ENCODE results near the gene MAGI2.

The MAGI2 gene

DNA sequence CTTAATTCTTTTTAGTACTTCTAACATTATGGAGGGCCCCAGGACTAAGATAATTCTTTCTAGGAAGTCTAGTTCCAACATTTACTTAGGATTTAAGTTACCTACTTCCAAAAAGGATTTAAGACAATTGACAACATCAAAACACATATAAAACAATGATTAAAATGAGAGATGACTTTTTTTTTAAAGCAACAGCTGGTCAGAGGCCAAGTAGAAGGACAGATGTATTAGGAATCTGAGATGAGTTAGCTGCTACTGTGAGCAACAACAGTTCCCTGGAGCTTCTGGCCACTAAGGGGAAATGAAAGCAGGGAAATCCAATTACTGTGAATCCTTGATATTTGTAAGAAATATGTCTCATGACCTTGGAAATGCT lies 1432.6 kb downstream of the MAGI2 start:
- Histone ChIP-seq H3K79me2 (ENCODE audit: control insufficient read depth, low read length) (no peaks in the 10 kb centered on the region), H3K4me3 (ENCODE audit: low read length) (no peak overlapping the region), H3K27ac (ENCODE audit: low read depth, low read length) (no peak overlapping the region), H3K9me2 (replicated peaks; ENCODE audit: control insufficient read depth, low read length) (no peaks in the 10 kb centered on the region), H3K4me2 (ENCODE audit: low read length) (no peak overlapping the region), H4K20me1 (ENCODE audit: control insufficient read depth, insufficient read depth, low read depth, low read length) (no peaks in the 10 kb centered on the region), H3K4me1 (ENCODE audit: control insufficient read depth, low read length) (peaks cover 12% of the 10 kb centered on the region), H3F3A (ENCODE audit: control insufficient read depth, insufficient read depth) (peaks cover 10% of the 10 kb centered on the region), H3K36me3 (ENCODE audit: control insufficient read depth, low read length) (no peaks in the 10 kb centered on the region), H3K9me3 (ENCODE audit: control insufficient read depth, insufficient read depth, low read length) (no peaks in the 10 kb centered on the region), H3K27me3 (ENCODE audit: control insufficient read depth, low read length) (peaks cover 54% of the 10 kb centered on the region)
- TF ChIP-seq EZH2phosphoT487 (IDR thresholded peaks at IDR 0.05; ENCODE audit: borderline replicate concordance, low read length) (no peak), CTCF (IDR thresholded peaks at IDR 0.05; ENCODE audit: low read depth, low read length, poor library complexity, severe bottlenecking) (no peak)

GRCh38 chr7:78020136-78020873 lies 1433.2 kb downstream of the MAGI2 start:
- Histone ChIP-seq H4K20me1 (ENCODE audit: control insufficient read depth, insufficient read depth, low read depth, low read length) (no peaks in the 10 kb centered on the region), H3K9me2 (replicated peaks; ENCODE audit: control insufficient read depth, low read length) (no peaks in the 10 kb centered on the region), H3K27me3 (ENCODE audit: control insufficient read depth, low read length) (peaks cover 54% of the 10 kb centered on the region), H3F3A (ENCODE audit: control insufficient read depth, insufficient read depth) (peaks cover 10% of the 10 kb centered on the region), H3K27ac (ENCODE audit: low read depth, low read length) (no peak overlapping the region), H3K4me2 (ENCODE audit: low read length) (peak overlapping the region; percentile 81), H3K36me3 (ENCODE audit: control insufficient read depth, low read length) (no peaks in the 10 kb centered on the region), H3K4me1 (ENCODE audit: control insufficient read depth, low read length) (peaks cover 12% of the 10 kb centered on the region), H3K9me3 (ENCODE audit: control insufficient read depth, insufficient read depth, low read length) (no peaks in the 10 kb centered on the region), H3K4me3 (ENCODE audit: low read length) (peak overlapping the region; percentile 78), H3K79me2 (ENCODE audit: control insufficient read depth, low read length) (no peaks in the 10 kb centered on the region)
- TF ChIP-seq EZH2phosphoT487 (IDR thresholded peaks at IDR 0.05; ENCODE audit: borderline replicate concordance, low read length) (no peak), CTCF (IDR thresholded peaks at IDR 0.05; ENCODE audit: low read depth, low read length, poor library complexity, severe bottlenecking) (peak; percentile 78)

DNA sequence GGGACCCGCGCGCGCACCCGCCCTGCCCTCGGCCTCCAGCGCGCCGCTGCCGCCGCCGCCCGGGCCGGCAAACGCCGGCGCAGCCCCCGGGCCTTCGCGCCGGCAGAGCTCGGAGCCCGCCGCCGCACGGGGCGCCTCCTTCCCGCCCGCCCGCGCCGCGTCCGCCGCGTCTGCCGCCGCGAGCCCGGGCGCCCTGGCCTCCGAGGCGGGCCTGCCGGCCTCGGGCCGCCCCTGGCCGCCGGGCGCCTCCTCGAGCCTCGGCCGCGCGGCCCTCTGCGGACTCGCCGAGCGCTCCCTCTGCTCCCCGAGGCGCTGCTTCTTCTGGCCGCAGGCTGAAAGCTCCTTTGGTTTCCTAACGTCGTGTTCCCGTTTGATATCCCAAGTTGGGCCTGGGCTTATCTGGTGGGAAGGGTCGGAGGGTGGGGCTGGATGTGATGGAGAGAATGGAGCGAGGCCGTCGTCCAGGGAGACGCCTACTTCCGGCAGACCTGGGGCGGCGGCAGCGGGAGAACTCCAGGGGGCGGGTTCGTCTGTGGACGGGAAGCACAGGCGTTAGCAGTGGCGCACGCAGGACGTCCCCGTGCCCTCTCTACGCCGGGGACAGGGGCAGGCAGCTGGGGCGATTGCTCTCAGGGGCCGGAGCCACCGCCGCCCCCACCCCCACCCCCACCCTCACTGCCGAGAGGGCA lies 1433.9 kb downstream of the MAGI2 start:
- Histone ChIP-seq H3K4me3 (ENCODE audit: low read length) (peak overlapping the region; percentile 78), H4K20me1 (ENCODE audit: control insufficient read depth, insufficient read depth, low read depth, low read length) (no peaks in the 10 kb centered on the region), H3K9me2 (replicated peaks; ENCODE audit: control insufficient read depth, low read length) (no peaks in the 10 kb centered on the region), H3K27me3 (ENCODE audit: control insufficient read depth, low read length) (peaks cover 52% of the 10 kb centered on the region), H3K27ac (ENCODE audit: low read depth, low read length) (no peak overlapping the region), H3K4me1 (ENCODE audit: control insufficient read depth, low read length) (peaks cover 12% of the 10 kb centered on the region), H3K4me2 (ENCODE audit: low read length) (peak overlapping the region; percentile 81), H3F3A (ENCODE audit: control insufficient read depth, insufficient read depth) (peaks cover 10% of the 10 kb centered on the region), H3K36me3 (ENCODE audit: control insufficient read depth, low read length) (no peaks in the 10 kb centered on the region), H3K9me3 (ENCODE audit: control insufficient read depth, insufficient read depth, low read length) (no peaks in the 10 kb centered on the region), H3K79me2 (ENCODE audit: control insufficient read depth, low read length) (no peaks in the 10 kb centered on the region)
- TF ChIP-seq CTCF (IDR thresholded peaks at IDR 0.05; ENCODE audit: low read depth, low read length, poor library complexity, severe bottlenecking), result no peak
- no peak for TF ChIP-seq EZH2phosphoT487 (IDR thresholded peaks at IDR 0.05; ENCODE audit: borderline replicate concordance, low read length)
